Measurements from ENCODE around the gene GDF10.

Gene GDF10

GRCh38 chr10:47357131-47357582 is 57.2 kb downstream of the GDF10 start:
- no peak for DNase-seq

- DNase-seq: no peak
Observed at GRCh38 chr10:47357911-47358310, 57.9 kb downstream of the GDF10 start.

GRCh38 chr10:47358457-47358856 is 58.5 kb downstream of the GDF10 start:
- no peak for DNase-seq

- DNase-seq: no peak
Observed at GRCh38 chr10:47359101-47359500, 59.1 kb downstream of the GDF10 start.

GRCh38 chr10:47359626-47360418 is 59.8 kb downstream of the GDF10 start:
- no peak for DNase-seq

- DNase-seq: no peak
Observed at GRCh38 chr10:47360419-47361040, 60.5 kb downstream of the GDF10 start.

GRCh38 chr10:47361293-47361692 is 61.3 kb downstream of the GDF10 start:
- no peak for DNase-seq

GRCh38 chr10:47362199-47362598 is 62.2 kb downstream of the GDF10 start:
- no peak for DNase-seq

Measured in NK-92 treated with Interleukin-12 subunit alpha and Interleukin-12 subunit beta, amount 100 ng/mL, for 24 hours (cell line).